Keratinocyte (primary cell): ENCODE measurements around the gene ITIH2.

Experiments used
- EZH2 ChIP-seq: IDR thresholded peaks from one replicate; pipeline ENCODE4 v1.6.1; 2012; ENCODE audit warnings: inconsistent platforms, mild to moderate bottlenecking, low read length, moderate library complexity
- TF ChIP-seq, protein P1 (sequence below), 3 experiments: IDR thresholded peaks in 1 of 3; conservative IDR thresholded peaks in 1 of 3; optimal IDR thresholded peaks in 1 of 3; 2 replicates in 2 of 3; 3 replicates in 1 of 3; pipeline versions ENCODE3 to v1.5.1; 2011; ENCODE audit warnings: low read length in 3 of 3, mild to moderate bottlenecking in 3 of 3, moderate library complexity in 2 of 3, control low read depth in 1 of 3, inconsistent platforms in 1 of 3; ENCODE audit not compliant: insufficient read depth in 2 of 3; ENCODE audit errors: extremely low read depth in 1 of 3

GRCh38 chr10:7686351-7687171 is 16.6 kb upstream of the ITIH2 start:
- TF ChIP-seq, protein P1, sequence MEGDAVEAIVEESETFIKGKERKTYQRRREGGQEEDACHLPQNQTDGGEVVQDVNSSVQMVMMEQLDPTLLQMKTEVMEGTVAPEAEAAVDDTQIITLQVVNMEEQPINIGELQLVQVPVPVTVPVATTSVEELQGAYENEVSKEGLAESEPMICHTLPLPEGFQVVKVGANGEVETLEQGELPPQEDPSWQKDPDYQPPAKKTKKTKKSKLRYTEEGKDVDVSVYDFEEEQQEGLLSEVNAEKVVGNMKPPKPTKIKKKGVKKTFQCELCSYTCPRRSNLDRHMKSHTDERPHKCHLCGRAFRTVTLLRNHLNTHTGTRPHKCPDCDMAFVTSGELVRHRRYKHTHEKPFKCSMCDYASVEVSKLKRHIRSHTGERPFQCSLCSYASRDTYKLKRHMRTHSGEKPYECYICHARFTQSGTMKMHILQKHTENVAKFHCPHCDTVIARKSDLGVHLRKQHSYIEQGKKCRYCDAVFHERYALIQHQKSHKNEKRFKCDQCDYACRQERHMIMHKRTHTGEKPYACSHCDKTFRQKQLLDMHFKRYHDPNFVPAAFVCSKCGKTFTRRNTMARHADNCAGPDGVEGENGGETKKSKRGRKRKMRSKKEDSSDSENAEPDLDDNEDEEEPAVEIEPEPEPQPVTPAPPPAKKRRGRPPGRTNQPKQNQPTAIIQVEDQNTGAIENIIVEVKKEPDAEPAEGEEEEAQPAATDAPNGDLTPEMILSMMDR (optimal IDR thresholded peaks at IDR 0.05 in 1 of 3, IDR thresholded peaks at IDR 0.05 in 1 of 3, conservative IDR thresholded peaks at IDR 0.05 in 1 of 3; ENCODE audit: extremely low read depth in 1 of 3, insufficient read depth in 2 of 3, low read length in 3 of 3) = no peak
- no peak for TF ChIP-seq EZH2
